GM19468 (cell line): ENCODE results near the gene CT45A1.
"Not testable (repeated sequence)": the region's sequence is repeated elsewhere in the genome, so short reads cannot be mapped to it uniquely, and the experiment has no call there.

Experiments
- ATAC-seq: cut with Tn5 transposase; IDR thresholded peaks from one replicate; pipeline ENCODE4 v1.9.1; 2021; ENCODE audit warnings: mild to moderate bottlenecking, moderate library complexity, moderate number of reproducible peaks; ENCODE audit not compliant: unreplicated experiment; ENCODE audit errors: extremely low read depth

Gene CT45A1

DNA sequence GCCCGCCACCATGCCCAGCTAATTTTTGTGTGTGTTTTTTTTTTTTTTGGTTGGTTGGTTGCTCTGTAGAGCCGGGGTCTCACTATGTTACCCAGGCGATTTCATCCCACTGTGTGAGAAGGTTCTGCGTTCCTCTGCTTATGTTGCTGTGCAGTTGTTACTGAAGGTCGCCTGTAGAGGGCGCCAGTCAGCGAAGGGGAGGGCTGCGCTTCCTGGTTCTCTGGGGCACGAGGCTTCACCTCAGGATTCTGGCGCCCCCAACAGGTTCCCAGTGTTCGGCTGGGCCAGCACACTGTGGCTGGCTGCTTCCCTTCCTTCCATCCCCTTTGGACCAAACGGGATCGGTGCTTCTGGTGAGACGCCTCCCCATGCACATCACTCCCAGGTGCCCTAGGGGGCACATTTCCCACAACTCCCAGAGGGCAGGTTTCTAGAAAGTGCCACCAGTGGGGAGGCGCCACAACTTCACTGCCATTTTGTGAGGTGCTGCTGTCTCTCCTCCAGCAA lies at the start of gene CT45A1:
CT45A1 (plus strand) TSS at position 457 of the 507 bp plus-strand sequence. CDS start 5,302 bp downstream, outside the sequence.
- not testable (repeated sequence) for ATAC-seq

GRCh38 chrX:135672979-135673378 lies 40.5 kb upstream of the CT45A1 start:
- ATAC-seq, result not testable (repeated sequence)

DNA sequence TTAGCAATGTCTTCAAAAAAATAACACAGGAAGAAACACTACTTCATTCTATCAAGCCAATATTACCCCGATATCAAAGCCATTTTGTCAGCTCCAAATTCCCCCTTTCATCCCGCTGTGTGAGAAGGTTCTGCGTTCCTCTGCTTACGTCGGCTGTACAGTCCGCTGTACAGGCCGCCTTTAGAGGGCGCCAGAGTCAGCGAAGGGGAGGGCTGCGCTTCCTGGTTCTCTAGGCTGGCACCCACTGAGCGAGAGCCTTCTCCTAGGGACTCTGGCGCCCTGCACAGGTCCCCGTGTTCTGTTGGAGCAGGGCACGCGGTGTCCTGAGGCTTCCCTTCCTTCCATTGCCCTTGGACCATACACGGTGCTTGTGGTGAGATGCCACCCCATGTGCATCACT lies 25.3 kb upstream of the CT45A1 start:
- no peak for ATAC-seq

DNA sequence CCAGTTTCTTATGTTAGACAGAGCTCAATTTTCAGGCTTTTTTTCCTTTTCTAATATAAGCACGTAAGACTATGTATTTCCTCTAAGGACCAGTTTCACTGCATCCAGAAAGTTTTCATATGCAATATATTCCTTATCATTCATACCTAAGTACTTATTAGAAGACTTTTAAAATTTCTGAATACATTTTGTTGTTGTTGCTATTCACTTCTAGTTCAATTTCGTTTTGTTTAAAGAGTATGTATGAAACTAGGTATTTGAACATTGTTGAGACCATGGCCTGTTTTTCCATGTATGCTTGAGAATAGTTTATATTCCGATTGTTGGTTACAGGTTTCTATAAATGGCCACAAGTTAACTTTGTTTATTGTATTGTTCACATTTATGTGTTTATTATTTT lies 18.0 kb upstream of the CT45A1 start:
- ATAC-seq, result no peak

DNA sequence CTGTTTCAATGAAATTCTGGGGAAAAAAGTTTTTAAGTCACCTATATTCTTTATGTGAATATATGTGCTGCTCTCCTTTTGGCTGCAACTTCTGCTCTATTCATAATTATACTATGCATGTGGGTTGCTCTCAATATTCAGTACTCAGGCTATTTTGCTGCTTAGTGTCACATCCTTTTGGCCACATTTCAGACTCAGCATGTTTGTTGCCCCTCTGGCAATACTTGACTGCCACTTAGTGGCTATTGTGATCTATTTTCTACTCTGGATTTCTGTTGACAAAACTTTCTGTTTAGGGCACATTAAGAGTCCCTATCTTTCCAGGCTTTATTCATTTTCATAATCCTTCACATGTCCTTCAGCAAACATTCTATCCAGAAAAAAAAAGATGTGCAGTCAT lies 15.8 kb upstream of the CT45A1 start:
- no peak for ATAC-seq

DNA sequence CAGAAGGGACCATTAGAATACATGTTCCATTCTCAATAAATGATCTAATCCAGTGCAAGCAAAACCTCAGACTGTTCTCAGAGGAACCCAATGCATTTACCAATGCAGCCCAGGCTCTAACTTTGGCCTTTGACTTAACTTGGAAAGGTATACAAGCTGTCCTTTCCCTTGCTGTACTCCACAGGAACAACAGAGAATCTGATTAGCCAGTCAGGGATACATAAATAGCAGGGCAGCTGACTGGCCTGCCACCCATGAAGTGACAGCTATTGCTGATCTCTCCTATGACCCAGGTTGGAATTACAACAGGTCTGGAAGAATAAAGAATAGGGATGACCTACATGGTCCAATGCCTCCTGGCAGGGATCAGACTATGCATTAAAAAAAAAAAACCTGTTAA lies 14.5 kb upstream of the CT45A1 start:
- no peak for ATAC-seq

- ATAC-seq, result no peak
These were observed 5.6 kb upstream of the CT45A1 start for GRCh38 chrX:135707880-135708279.

DNA sequence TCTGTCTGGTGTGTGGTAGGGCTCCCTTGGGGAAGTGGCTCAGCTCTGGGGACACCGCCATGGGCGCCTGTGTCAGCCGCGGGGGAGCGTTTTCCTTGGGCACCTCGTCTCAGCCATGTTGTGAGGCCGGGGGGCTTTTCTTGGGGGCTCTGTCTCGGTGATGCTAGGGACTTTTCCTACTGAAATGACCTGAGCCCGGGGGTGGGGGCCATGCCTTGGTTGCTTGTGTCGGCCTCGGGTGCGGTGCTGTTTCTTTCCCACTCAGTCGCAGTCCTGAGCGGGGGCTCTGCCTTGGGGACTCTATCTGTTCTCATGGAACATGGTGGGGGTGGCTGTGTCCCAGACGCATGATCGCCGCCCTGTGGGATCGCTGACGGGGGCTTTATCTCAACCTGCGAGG lies 356 bp downstream of the CT45A1 start:
- no peak for ATAC-seq

DNA sequence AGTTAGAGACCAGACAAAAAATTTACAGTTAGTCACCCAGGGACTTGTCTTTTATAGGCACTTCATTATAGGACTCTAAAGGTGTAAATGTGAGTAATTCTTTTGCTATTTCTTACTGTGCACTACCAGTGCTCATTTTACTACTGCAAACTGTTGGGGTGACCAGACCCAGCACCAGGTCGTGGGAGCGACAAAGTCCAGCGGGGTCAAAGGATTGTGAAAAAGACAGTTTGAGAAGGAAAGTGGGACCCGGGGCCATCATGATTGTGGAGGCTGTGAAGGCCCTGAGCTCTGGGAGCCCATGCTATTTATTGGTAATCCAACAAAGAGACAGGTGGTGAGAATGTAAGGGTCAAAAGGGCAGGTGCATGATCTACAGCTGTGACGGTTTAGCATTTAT lies 21.2 kb downstream of the CT45A1 start:
- not testable (repeated sequence) for ATAC-seq

DNA sequence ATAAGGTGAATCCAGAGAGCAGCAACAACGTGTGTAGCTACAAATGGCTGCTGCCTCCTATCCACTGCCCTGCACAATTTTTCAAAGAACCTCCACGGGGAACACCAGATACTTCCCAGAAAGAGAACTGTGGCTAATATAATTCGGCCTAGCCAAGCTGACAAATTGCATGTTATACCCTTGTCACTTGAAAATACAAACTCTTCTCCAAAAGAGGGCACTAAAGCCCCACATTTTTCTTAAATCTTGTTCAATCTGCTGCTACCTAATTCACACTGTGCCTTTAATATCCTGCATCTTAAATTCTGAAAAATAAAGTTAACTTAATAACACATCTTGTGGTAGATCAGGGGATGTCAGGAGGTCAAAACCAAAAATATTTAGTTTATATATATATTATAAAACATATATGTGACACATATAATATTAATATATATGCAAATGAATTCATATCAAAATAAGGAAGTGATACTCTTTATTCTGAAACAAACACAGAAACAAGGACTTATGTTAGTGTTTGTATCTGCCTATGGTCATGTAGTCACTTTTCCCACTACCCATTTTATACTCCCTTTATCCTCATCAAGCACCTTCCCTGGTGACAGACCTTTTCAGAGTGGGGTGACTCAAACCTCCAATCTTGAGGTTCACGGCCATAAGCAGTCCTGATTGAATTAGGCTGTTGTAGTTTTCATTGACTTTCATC lies 24.1 kb downstream of the CT45A1 start:
- ATAC-seq, result no peak

GRCh38 chrX:135740681-135741149 lies 27.3 kb downstream of the CT45A1 start:
- peak; percentile 35 for ATAC-seq

DNA sequence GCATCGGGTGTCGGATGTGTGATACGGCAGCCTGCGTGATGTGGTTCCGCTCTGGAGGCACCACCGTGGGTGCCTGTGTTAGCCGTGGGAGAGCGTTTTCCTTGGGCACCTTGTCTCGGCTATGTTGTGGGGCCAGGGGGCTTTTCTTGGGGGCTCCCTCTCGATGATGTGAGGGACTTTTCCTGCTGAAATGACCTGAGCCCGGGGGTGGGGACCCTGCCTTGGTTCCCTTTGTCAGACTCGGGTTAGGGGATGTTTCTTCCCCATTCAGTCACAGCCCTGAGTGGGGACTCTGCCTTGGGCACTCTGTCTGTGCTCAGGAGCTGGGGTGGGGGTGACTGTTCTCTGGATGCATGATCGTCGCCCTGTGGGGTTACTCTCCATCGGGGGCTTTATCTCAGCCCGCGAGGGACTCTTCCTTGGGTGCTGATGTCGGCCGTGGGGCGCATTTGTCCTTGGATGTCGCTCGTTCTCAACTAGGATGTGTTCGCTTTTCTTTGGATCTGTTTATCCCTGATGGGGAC lies 27.8 kb downstream of the CT45A1 start:
- ATAC-seq, result no peak

- not testable (repeated sequence) for ATAC-seq
These were observed 31.3 kb downstream of the CT45A1 start for GRCh38 chrX:135744739-135745138.

DNA sequence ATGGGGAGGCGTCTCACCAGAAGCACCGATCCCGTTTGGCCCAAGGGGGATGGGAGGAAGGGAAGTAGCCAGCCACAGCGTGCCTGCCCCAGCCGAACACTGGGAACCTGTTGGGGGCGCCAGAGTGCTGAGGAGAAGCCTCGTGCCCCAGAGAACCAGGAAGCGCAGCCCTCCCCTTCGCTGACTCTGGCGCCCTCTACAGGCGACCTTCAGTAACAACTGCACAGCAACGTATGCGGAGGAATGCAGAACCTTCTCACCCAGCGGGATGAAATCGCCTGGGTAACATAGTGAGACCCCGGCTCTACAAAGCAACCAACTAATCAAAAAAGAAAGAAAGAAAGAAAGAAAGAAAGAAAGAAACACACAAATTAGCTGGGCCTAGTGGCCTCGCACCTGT lies 54.7 kb downstream of the CT45A1 start, which contains the start of gene CT45A3:
CT45A3 (minus strand) TSS at position 101 of the 400 bp plus-strand sequence. CDS start 3,747 bp downstream, outside the sequence.
- ATAC-seq, result not testable (repeated sequence)
